ENCODE measurements around the gene SARS1. TPM values are rescaled to one million over a fixed set of nuclear protein-coding genes. Genes with fewer than 3 reads are reported as not detected.

Gene SARS1
- total and polyA plus RNA-seq, 2 donors (not counting 1 experiment from before 2014, with no cell fraction given): 237 to 437 TPM

DNA sequence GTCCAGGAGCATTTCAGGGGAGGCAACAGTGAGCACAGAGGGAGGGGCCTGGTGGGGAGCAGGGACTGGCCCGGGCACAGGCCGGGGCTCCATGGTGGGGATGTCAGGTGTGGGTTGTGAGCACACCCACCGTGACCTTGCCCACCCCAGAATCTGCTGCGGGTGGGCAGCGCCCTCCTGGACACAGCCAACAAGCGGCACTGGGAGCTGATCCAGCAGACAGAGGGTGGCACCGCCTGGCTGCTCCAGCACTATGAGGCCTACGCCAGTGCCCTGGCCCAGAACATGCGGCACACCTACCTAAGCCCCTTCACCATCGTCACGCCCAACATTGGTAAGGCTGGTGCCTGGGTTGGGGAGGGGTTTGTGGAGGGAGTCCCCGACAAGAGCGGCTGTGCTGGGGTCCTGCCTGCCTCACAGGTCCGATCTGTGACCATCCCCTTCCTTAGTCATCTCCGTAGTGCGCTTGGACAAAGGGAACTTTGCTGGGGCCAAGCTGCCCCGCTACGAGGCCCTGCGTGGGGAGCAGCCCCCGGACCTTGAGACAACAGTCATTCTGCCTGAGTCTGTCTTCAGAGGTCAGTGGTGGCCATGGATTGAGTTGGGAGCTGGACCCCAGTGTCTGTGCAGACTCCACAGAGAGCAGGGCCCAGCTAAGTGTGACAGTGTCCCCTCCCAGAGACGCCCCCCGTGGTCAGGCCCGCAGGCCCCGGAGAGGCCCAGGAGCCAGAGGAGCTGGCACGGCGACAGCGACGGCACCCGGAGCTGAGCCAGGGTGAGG, 54.9 kb downstream of the SARS1 start:
- Histone ChIP-seq H3K27me3 (ENCODE audit: control insufficient read depth, insufficient read depth, low read length) (no peaks in the 10 kb centered on the region), H2AFZ (ENCODE audit: low read length) (no peak overlapping the region), H3K27ac (ENCODE audit: insufficient read depth, low read length) (no peak overlapping the region), H3K9ac (ENCODE audit: insufficient read depth, low read length) (no peak overlapping the region), H3K4me1 (ENCODE audit: control insufficient read depth, extremely low read depth, insufficient read depth, low read length) (no peaks in the 10 kb centered on the region), H3K4me2 (ENCODE audit: extremely low read depth, insufficient read depth, low read length) (no peak overlapping the region), H3K79me2 (ENCODE audit: control insufficient read depth, insufficient read depth, low read length) (no peaks in the 10 kb centered on the region), H3K9me3 (ENCODE audit: control insufficient read depth, insufficient read depth, low read depth, low read length) (no peaks in the 10 kb centered on the region), H3K36me3 (ENCODE audit: control insufficient read depth, insufficient read depth, low read length) (no peaks in the 10 kb centered on the region), H4K20me1 (ENCODE audit: control insufficient read depth, extremely low read depth, insufficient read depth, low read length) (no peaks in the 10 kb centered on the region), H3K4me3 (replicated peaks in 1 of 4; ENCODE audit: control extremely low read depth in 1 of 4, insufficient read depth in 1 of 4, low read depth in 3 of 4, low read length in 4 of 4) (no peak overlapping the region)
- no peak for DNase-seq (ENCODE audit: low read depth in 2 of 2)
- TF ChIP-seq, protein P1, sequence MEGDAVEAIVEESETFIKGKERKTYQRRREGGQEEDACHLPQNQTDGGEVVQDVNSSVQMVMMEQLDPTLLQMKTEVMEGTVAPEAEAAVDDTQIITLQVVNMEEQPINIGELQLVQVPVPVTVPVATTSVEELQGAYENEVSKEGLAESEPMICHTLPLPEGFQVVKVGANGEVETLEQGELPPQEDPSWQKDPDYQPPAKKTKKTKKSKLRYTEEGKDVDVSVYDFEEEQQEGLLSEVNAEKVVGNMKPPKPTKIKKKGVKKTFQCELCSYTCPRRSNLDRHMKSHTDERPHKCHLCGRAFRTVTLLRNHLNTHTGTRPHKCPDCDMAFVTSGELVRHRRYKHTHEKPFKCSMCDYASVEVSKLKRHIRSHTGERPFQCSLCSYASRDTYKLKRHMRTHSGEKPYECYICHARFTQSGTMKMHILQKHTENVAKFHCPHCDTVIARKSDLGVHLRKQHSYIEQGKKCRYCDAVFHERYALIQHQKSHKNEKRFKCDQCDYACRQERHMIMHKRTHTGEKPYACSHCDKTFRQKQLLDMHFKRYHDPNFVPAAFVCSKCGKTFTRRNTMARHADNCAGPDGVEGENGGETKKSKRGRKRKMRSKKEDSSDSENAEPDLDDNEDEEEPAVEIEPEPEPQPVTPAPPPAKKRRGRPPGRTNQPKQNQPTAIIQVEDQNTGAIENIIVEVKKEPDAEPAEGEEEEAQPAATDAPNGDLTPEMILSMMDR (conservative IDR thresholded peaks at IDR 0.05 in 1 of 2, IDR thresholded peaks at IDR 0.05 in 1 of 2; ENCODE audit: low read depth in 1 of 2, low read length in 2 of 2): no peak
- TF ChIP-seq EZH2 (IDR thresholded peaks at IDR 0.05; ENCODE audit: low read length, missing control alignments): no peak

DNA sequence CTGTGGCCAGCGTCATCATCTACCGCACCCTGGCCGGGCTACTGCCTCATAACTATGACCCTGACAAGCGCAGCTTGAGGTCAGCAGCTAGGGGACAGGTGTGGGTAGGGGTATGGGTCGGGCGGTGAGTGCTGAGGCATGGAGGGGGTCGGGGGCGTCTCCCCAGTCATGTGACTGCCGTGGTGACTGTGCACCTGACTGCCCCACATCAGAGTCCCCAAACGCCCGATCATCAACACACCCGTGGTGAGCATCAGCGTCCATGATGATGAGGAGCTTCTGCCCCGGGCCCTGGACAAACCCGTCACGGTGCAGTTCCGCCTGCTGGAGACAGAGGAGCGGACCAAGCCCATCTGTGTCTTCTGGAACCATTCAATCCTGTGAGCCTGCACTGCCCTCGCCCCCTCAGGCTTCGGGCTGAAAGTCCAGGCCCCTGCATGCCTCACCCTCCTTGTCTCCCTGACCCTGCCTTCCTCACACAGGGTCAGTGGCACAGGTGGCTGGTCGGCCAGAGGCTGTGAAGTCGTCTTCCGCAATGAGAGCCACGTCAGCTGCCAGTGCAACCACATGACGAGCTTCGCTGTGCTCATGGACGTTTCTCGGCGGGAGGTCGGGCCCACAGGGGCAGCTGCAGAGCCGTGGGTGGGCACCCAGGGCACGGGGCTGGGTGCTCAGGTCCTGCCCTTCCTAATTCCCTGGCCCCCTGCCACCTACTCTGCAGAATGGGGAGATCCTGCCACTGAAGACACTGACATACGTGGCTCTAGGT, 55.7 kb downstream of the SARS1 start:
- H3K4me2 ChIP-seq (ENCODE audit: extremely low read depth, insufficient read depth, low read length): no peak overlapping the region
- no peaks in the 10 kb centered on the region for H3K36me3 ChIP-seq (ENCODE audit: control insufficient read depth, insufficient read depth, low read length)
- H3K27ac ChIP-seq (ENCODE audit: insufficient read depth, low read length): no peak overlapping the region
- H3K9me3 ChIP-seq (ENCODE audit: control insufficient read depth, insufficient read depth, low read depth, low read length): no peaks in the 10 kb centered on the region
- H3K4me3 ChIP-seq (replicated peaks in 1 of 4; ENCODE audit: control extremely low read depth in 1 of 4, insufficient read depth in 1 of 4, low read depth in 3 of 4, low read length in 4 of 4): no peak overlapping the region
- H3K79me2 ChIP-seq (ENCODE audit: control insufficient read depth, insufficient read depth, low read length): no peaks in the 10 kb centered on the region
- TF ChIP-seq, protein P1 (conservative IDR thresholded peaks at IDR 0.05 in 1 of 2, IDR thresholded peaks at IDR 0.05 in 1 of 2; ENCODE audit: low read depth in 1 of 2, low read length in 2 of 2): no peak
- no peak for TF ChIP-seq EZH2 (IDR thresholded peaks at IDR 0.05; ENCODE audit: low read length, missing control alignments)
- H4K20me1 ChIP-seq (ENCODE audit: control insufficient read depth, extremely low read depth, insufficient read depth, low read length): no peaks in the 10 kb centered on the region
- DNase-seq (ENCODE audit: low read depth in 2 of 2): no peak
- H2AFZ ChIP-seq (ENCODE audit: low read length): no peak overlapping the region
- H3K4me1 ChIP-seq (ENCODE audit: control insufficient read depth, extremely low read depth, insufficient read depth, low read length): no peaks in the 10 kb centered on the region
- H3K27me3 ChIP-seq (ENCODE audit: control insufficient read depth, insufficient read depth, low read length): no peaks in the 10 kb centered on the region
- H3K9ac ChIP-seq (ENCODE audit: insufficient read depth, low read length): no peak overlapping the region

DNA sequence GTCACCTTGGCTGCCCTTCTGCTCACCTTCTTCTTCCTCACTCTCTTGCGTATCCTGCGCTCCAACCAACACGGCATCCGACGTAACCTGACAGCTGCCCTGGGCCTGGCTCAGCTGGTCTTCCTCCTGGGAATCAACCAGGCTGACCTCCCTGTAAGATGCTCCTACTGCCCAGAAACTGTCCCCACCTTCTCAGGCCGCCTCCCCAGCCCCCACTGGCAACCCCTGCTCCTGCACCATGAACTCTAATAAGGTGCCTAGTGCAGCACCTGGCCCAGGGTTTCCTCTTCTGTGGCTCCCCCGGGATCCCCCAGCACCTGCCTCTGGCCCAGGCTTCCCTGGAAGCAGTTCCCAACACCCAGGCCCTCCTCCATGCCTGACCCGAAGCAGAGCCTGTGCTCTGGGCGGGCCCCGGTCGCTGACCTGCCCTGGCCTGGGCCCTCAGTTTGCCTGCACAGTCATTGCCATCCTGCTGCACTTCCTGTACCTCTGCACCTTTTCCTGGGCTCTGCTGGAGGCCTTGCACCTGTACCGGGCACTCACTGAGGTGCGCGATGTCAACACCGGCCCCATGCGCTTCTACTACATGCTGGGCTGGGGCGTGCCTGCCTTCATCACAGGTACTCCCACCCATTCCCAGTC, 56.4 kb downstream of the SARS1 start:
- no peak overlapping the region for H3K27ac ChIP-seq (ENCODE audit: insufficient read depth, low read length)
- H2AFZ ChIP-seq (ENCODE audit: low read length): no peak overlapping the region
- H3K9ac ChIP-seq (ENCODE audit: insufficient read depth, low read length): no peak overlapping the region
- no peaks in the 10 kb centered on the region for H3K9me3 ChIP-seq (ENCODE audit: control insufficient read depth, insufficient read depth, low read depth, low read length)
- no peaks in the 10 kb centered on the region for H3K79me2 ChIP-seq (ENCODE audit: control insufficient read depth, insufficient read depth, low read length)
- H4K20me1 ChIP-seq (ENCODE audit: control insufficient read depth, extremely low read depth, insufficient read depth, low read length): no peaks in the 10 kb centered on the region
- H3K4me1 ChIP-seq (ENCODE audit: control insufficient read depth, extremely low read depth, insufficient read depth, low read length): peaks cover 3% of the 10 kb centered on the region
- no peaks in the 10 kb centered on the region for H3K27me3 ChIP-seq (ENCODE audit: control insufficient read depth, insufficient read depth, low read length)
- H3K4me3 ChIP-seq (replicated peaks in 1 of 4; ENCODE audit: control extremely low read depth in 1 of 4, insufficient read depth in 1 of 4, low read depth in 3 of 4, low read length in 4 of 4): no peak overlapping the region
- no peak for DNase-seq (ENCODE audit: low read depth in 2 of 2)
- no peaks in the 10 kb centered on the region for H3K36me3 ChIP-seq (ENCODE audit: control insufficient read depth, insufficient read depth, low read length)
- no peak overlapping the region for H3K4me2 ChIP-seq (ENCODE audit: extremely low read depth, insufficient read depth, low read length)
- no peak for TF ChIP-seq EZH2 (IDR thresholded peaks at IDR 0.05; ENCODE audit: low read length, missing control alignments)
- TF ChIP-seq, protein P1 (conservative IDR thresholded peaks at IDR 0.05 in 1 of 2, IDR thresholded peaks at IDR 0.05 in 1 of 2; ENCODE audit: low read depth in 1 of 2, low read length in 2 of 2): no peak
